ENCODE data around the gene TACR1. TPM values are rescaled to one million over a fixed set of nuclear protein-coding genes. Genes with fewer than 3 reads are reported as not detected.

The TACR1 gene
- total RNA-seq, 4 donors from 2014 or later = 2.0 to 7.7 (median 5.0) TPM

GRCh38 chr2:75041731-75042600 lies 157.4 kb downstream of the TACR1 start:
- no peak for TF ChIP-seq CTCF (IDR thresholded peaks at IDR 0.05; ENCODE audit: low read depth)

- no peak for TF ChIP-seq CTCF (IDR thresholded peaks at IDR 0.05; ENCODE audit: low read depth)
These were observed 158.1 kb downstream of the TACR1 start for GRCh38 chr2:75041226-75041625.

DNA sequence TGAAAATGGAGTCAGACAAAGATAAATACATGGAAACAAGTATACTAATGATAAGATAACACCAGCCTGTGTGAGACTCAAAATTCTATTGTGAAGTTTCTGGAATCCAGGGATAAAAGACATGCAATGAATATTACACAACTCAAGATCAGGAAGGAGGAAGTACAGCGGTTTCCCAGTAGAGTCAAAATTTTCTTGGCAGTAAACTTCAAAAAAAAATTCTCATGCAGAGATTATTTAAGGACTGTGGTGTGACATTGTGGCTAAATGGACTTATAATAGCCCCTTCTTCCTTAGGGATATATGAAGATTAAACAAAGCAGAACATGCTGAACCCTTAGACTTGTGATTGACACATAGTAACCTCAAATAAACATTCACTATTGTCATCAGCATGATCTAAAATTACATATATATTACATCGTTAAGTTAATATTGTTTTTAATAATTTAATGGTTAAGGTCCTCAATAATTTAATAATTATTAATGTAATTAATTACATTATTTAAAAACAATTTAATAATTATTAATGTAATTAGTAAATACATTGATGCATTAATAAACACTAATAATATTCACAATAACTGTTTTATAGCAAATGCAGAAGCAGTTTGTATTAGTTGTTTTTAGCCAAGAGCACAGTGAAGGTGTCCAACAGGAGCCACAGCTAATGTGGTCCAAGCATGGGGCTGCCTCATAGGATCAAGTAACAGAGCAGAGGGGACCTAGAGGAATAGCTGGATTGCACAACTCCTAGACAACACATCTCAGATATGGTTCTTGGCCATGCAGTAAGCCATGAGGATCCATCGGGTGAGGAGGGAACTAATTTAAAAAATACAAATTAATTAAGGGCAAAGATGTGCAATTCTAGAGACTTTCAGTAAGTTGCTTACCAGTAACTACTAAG lies 163.6 kb downstream of the TACR1 start:
- TF ChIP-seq CTCF (IDR thresholded peaks at IDR 0.05; ENCODE audit: low read depth) = no peak

- TF ChIP-seq CTCF (IDR thresholded peaks at IDR 0.05; ENCODE audit: low read depth) = no peak
These were observed 165.8 kb downstream of the TACR1 start for GRCh38 chr2:75033516-75033915.

- no peak for TF ChIP-seq CTCF (IDR thresholded peaks at IDR 0.05; ENCODE audit: low read depth)
These were observed 167.2 kb downstream of the TACR1 start for GRCh38 chr2:75031906-75032803.

GRCh38 chr2:75031171-75031570 lies 168.1 kb downstream of the TACR1 start:
- no peak for TF ChIP-seq CTCF (IDR thresholded peaks at IDR 0.05; ENCODE audit: low read depth)

Data from subcutaneous adipose tissue (tissue), 4 donors.